AG09309 (cell line): ENCODE results near the gene DDX6.

Experiments used
- DNase-seq: peaks from one replicate; pipeline ENCODE4 v3.0.0-alpha.2; 2010; ENCODE audit warnings: low read depth
- H3K4me3 ChIP-seq: 2 replicates; pipeline ENCODE4 v1.5.1; 2011; ENCODE audit warnings: mild to moderate bottlenecking, low read depth, low read length, moderate library complexity; ENCODE audit not compliant: control insufficient read depth
- CTCF ChIP-seq: IDR thresholded peaks from 2 replicates; pipeline ENCODE4 v1.5.1; 2011; ENCODE audit warnings: mild to moderate bottlenecking, low read depth, low read length, inconsistent platforms; ENCODE audit not compliant: insufficient read depth, control insufficient read depth; ENCODE audit errors: missing control alignments

The DDX6 gene

GRCh38 chr11:118705111-118705741 is 85.7 kb downstream of the DDX6 start:
- no peak overlapping the region for H3K4me3 ChIP-seq
- TF ChIP-seq CTCF: no peak

GRCh38 chr11:118703563-118704106 is 87.3 kb downstream of the DDX6 start:
- no peak for TF ChIP-seq CTCF
- no peak overlapping the region for H3K4me3 ChIP-seq
- DNase-seq: no peak

More at GRCh38 chr11:118705111-118705741, 85.7 kb downstream of the DDX6 start:
- DNase-seq: no peak

- DNase-seq: no peak
- H3K4me3 ChIP-seq: no peak overlapping the region
- no peak for TF ChIP-seq CTCF
These were observed 91.3 kb downstream of the DDX6 start for GRCh38 chr11:118699506-118700220.
